Tongue (tissue), 2 donors: Measurements from ENCODE around the gene DUSP19. TPM values are rescaled to one million over a fixed set of nuclear protein-coding genes. Genes with fewer than 3 reads are reported as not detected.
A peak's percentile ranks its signal among the peaks of the same experiment; 100 is the strongest.

Experiments
- DNase-seq: peaks from one replicate; pipeline ENCODE4 v3.0.0-alpha.2; 2015
- total RNA-seq: library from RNA; depleted of rRNA; stranded (reverse); fragments of >200 nt; gene quantifications from one replicate; pipeline ENCODE4 v1.2.3, GENCODE V29; 2014

Gene DUSP19
- total RNA-seq, 1 donor from 2014 or later = 5.8 TPM

- DNase-seq = peak; percentile 50
Measured at GRCh38 chr2:183068561-183068960, 10.0 kb upstream of the DUSP19 start.

GRCh38 chr2:183069174-183069573 lies 9.4 kb upstream of the DUSP19 start:
- no peak for DNase-seq

DNA sequence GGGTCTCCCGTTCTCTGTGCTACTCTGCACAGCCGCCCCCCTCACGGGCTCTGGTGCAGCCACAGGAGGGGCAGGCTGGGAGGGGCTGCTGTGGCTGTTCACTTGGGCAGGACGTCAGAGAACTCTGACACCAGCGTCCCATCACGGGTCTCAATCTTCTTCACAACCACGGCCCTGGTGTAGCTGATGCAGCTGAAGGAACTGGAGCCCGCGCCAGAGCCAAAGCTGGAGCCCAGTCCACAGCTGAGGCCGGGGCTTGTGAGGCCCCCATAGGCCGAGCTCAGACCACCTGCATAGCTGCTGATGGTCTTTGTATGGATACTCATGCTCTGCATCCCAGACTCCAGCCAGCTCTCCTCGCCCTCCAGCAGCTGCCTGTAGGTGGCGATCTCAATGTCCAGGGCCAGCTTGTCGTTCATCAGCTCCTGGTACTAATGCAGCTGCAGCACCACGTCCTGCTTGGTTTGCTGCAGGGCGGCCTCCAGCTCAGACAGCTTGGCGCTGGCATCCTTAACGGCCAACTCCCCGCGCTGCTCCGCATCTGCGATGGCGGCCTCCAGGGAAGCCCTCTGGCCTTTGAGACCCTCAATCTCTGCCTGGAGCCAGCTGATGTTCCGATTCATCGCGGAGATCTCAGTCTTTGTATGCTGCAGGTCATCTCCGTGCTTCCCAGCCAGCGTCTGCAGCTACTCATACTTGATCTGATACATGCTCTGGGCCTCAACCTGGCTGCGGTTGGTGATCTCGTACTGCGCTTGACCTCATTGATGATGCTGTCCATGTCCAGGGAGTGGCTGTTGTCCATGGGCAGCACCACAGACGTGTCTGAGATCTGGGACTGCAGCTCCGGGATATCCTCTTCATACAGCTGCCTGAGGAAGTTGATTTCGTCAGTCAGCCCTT lies 7.4 kb upstream of the DUSP19 start:
- DNase-seq = peak; percentile 35

- DNase-seq = no peak
Measured at GRCh38 chr2:183072177-183072576, 6.4 kb upstream of the DUSP19 start.

DNA sequence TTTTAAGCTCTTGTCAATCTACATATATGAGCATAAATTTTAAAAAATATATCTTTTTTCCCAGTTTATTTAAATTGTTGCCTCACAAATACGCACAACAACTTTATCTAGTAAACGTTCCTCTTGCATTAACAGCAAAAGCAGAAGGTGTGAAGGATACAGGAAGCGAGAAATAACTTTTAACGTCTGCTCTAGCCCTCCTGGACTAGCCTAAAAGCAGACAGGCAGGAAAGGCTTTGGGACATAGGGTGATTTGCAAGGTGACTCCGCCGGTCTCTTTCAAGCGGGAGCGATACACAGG lies 434 bp upstream of the DUSP19 start:
- no peak for DNase-seq

- no peak for DNase-seq
Measured at GRCh38 chr2:183079139-183079775, 710 bp downstream of the DUSP19 start.

GRCh38 chr2:183081911-183082310 lies 3.4 kb downstream of the DUSP19 start:
- peak; percentile 24 for DNase-seq

DNA sequence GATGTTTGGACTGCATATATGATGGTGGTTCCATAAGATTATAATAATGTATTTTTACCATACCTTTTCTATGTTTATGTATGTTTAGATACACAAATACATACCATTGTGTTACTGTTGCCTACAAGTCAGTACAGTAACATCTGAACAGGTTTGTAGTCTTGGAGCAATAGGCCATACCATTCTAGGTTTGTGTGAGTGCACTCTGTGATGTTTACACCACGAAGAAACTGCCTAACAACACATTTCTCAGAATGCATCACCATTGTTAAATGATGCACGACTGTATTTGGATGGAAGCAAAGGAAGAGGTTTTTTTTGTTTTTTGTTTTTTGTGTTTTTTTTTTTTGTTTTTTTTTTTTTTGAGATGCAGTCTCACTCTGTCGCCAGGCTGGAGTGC lies 9.5 kb downstream of the DUSP19 start:
- DNase-seq = no peak

DNA sequence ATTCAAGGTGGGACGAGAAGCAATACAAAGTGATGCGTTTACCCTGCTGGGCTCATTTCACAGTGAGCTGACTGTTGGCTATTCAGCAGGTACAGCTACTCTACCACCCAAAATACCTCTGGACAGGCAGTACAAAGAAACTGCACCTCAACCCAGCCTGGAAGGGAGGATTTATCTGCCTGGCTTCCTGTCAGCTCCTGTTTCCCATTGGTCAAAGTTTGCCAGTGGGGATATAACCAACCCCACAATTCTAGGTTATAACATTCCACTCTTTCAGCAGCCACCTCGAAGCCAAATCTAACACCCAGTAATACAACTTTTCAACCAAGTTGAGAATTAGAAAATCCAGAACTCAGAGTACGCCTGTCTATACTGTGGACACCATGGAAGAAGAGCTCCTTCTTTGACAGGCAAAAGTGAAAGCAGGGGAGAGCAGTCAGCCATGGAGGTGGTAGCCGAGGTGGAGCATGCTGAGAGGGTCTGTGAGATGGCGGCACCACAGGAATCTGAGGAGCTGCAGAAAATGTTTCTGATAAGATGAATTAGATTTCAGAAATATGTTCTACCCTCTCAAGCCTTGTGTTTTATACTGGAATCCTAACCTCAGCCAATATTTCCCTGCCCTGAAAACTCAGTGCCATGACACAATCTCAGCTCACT lies 10.8 kb downstream of the DUSP19 start:
- DNase-seq = no peak

GRCh38 chr2:183091318-183091953 lies 12.9 kb downstream of the DUSP19 start:
- no peak for DNase-seq

DNA sequence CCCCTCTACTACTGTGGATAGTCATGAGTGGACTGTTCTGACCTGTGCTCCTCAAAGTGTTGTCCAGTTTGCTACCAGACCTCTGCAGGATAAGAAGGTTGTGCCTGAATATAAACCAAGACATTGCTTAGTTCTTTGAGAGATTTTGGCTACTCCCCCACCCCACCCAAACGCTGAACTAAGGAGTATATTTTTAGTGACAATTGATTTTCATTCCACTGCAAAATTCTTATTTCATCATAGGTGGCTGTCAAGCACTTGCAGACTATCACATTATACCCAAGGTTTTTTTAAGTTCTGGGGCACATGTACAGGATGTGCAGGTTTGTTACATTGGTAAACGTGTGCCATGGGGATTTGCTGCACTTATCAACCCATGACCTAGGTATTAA lies 13.4 kb downstream of the DUSP19 start:
- DNase-seq = no peak

DNA sequence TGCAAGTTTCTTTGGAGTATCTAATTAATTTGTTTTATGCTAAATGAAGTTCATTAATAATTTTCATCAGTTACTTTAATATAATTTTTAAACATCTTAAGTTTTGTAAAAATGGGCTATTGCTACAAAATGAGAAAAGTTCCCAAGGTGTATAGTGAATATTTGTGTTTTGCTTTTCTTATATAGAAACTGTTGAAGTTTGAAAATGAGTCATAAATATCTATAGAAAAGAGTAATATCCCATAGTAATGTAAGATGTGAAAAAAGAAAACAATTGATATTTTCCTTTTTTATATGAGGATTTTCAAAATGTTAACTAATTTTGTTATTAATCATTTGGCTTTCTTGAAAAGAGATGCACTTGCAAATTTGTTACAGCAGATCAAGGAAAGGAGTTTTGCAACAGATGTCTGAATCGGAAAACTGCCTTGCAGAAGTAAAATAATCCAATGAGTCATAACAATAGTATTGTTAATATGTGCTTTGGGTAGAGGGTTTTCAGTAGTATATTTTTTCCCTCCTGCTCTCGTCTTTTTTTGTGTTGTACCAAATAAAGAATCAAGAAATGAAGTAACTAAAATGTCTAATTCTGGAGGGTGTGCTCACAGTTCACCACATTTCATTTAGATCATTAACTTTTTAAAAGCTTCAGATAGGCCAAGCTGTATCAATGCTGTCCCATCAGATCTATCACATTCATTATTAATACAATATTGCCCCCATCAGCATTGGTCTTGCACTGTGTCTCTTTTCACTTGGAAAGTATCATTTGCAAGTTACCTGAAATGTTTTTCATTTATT lies 15.5 kb downstream of the DUSP19 start:
- DNase-seq = no peak

GRCh38 chr2:183105402-183106134 lies 27.0 kb downstream of the DUSP19 start:
- no peak for DNase-seq

DNA sequence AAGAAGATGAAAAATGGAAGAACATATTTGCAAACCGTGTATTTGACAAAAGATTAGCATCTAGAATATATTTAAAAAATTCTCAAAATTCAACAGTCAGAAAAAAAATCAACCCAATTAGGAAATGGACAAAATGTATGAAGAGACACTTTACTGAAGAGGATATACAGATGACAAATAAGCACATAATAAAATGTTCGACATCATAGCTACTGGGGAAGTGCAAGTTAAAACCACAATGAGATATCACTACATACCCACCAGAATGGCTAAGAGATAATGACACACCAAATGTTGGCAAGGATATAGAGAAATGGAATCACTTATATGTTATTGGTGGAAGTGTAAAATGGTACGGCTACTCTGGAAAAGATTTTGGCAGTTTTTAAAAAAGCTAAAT lies 34.0 kb downstream of the DUSP19 start:
- no peak for DNase-seq

DNA sequence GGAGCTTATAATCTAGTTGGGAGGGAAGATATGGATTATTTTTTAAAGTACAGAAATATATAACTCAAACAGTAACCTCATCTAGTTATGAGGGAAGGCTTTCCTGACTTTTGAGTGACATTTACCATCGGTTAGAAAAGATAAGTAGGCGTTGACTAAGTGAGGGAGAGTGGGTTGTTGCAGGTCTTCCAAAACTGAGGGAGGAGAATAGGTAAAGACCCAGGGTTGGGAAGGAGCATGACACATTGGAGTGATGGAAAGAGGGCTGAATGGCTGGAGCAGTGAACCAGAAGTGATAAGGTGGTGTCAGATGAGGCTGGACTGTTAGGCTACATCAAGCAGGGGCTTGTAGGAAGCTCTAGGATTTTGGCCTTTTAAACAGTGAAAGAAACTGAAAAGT lies 35.1 kb downstream of the DUSP19 start:
- DNase-seq = no peak

GRCh38 chr2:183117226-183117625 lies 38.7 kb downstream of the DUSP19 start:
- DNase-seq = no peak

DNA sequence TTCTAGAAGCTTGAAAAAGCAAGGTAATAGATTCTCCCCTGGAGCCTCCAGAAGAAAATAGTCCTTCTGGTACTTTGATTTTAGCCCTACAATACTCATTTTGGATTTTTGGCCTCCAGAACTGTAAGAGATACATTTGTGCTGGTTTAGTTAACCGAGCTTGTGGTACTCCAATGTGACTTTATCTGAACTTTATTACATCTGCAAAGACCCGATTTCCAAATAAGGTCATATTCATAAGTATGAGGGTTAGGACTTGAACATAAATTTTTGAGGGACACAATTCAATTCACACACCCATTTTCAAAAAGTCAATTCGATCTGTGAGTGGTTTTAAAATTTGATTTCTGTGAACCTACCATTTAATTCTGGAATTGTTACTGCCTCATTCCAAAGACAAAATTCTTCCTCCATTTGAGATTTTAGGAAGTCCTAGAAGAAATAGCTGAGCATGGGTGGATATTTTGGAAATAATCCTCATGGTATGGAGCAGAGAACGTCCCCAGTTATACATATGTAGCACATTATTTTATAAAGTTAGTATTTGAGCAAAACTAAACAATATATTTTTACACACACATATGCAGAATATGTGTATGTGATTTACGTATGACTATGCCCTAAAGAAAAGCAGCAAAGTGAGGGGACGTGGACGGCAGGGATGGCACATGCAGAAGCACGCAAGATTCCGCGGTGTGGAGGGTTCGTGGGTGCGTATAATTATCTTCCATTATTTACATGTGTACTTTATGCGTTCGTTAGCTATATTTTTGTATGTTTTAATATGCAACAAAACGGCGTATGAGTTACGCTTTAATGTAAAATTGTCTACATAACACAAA lies 44.8 kb downstream of the DUSP19 start:
- no peak for DNase-seq

- DNase-seq = no peak
Measured at GRCh38 chr2:183123959-183124221, 45.3 kb downstream of the DUSP19 start.

DNA sequence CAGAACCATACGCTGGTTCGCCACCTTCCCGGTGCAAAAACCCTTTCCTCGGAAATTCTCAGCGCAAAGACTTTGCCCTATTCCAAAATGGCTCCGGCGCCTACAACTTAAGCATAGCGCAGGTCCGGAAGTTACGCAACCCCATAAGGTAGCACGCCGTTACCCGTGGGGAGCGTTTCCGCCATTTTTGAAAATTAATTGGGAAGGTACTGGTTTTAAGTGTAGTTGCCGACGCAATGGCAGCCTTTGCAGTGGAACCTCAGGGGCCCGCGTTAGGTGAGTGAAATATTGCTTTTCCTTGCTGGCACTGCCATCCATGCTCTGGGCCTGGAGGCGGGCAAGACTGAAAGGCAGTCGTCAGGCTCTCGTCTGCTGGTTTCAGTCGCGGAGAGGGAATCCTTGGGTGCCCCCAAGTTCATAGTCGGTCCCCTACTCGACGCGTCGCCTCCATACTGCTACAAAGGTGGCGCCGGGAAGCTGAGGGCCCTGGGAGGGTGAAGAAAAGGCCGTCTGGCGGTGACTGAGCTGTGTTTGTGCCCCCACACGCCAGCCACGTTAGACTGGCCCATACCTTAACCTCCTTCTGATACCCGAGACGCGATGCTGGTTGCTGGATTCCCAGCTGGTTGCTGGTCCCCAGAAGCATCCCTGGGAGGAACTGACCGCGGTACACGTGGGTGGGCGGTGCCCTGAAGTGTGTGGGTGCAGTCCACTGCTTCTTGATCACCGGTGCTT lies 45.8 kb downstream of the DUSP19 start, which contains the start of gene NUP35:
Gene NUP35, plus strand, starts transcription at position 222 of the 735 bp plus-strand sequence. Its CDS starts 15 bp downstream, at position 237.
- peak; percentile 98 for DNase-seq

DNA sequence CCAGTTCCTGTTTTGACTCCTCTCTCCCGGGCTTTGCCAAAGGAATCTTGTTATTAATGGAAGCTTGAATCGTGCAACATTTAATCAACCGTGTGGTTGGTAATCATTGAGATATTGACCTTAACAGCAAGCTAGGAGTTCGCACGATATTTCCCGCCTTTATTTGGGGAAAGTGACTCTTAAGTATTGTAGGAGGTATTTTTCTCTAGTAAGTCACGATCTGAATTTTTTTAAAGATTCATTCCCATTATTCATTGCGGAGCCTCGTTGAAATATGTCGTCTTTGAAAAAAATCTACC lies 46.4 kb downstream of the DUSP19 start:
- DNase-seq = no peak
